Epithelial cell of esophagus (primary cell): ENCODE data around the gene HSD11B2.

Source experiments
- DNase-seq: peaks from one replicate; pipeline ENCODE4 v3.0.0; 2010; ENCODE audit warnings: low read depth
- H3K4me3 ChIP-seq: 2 replicates; pipeline ENCODE4 v1.5.1; 2011; ENCODE audit warnings: mild to moderate bottlenecking, low read length, control low read depth
- TF ChIP-seq, protein P1 (sequence below): IDR thresholded peaks from 2 replicates; pipeline ENCODE4 v1.5.1; 2011; ENCODE audit warnings: low read depth, mild to moderate bottlenecking, low read length, control low read depth, inconsistent platforms; ENCODE audit not compliant: insufficient read depth; ENCODE audit errors: missing control alignments

Gene HSD11B2

GRCh38 chr16:67486805-67487204 lies 55.9 kb downstream of the HSD11B2 start:
- TF ChIP-seq, protein P1, sequence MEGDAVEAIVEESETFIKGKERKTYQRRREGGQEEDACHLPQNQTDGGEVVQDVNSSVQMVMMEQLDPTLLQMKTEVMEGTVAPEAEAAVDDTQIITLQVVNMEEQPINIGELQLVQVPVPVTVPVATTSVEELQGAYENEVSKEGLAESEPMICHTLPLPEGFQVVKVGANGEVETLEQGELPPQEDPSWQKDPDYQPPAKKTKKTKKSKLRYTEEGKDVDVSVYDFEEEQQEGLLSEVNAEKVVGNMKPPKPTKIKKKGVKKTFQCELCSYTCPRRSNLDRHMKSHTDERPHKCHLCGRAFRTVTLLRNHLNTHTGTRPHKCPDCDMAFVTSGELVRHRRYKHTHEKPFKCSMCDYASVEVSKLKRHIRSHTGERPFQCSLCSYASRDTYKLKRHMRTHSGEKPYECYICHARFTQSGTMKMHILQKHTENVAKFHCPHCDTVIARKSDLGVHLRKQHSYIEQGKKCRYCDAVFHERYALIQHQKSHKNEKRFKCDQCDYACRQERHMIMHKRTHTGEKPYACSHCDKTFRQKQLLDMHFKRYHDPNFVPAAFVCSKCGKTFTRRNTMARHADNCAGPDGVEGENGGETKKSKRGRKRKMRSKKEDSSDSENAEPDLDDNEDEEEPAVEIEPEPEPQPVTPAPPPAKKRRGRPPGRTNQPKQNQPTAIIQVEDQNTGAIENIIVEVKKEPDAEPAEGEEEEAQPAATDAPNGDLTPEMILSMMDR, result no peak
- no peak for DNase-seq
- no peak overlapping the region for H3K4me3 ChIP-seq
